AG04450 (cell line): ENCODE data around the gene LXN. TPM values are rescaled to one million over a fixed set of nuclear protein-coding genes. Genes with fewer than 3 reads are reported as not detected.

ENCODE experiments used
- CTCF ChIA-PET: fragments of 300-600, 350-600 bp; formaldehyde crosslinking; extraction: SDS; loops from one replicate; lab custom pipeline; 2022; ENCODE audit warnings: antibody characterized with exemption, inconsistent platforms; lab: Charles Lee
- POLR2A ChIA-PET: fragments of 350-600 bp; formaldehyde crosslinking; extraction: SDS; loops from one replicate; lab custom pipeline; 2021; ENCODE audit warnings: antibody characterized with exemption, inconsistent platforms; lab: Yijun Ruan, JAX
- DNase-seq: peaks from one replicate; pipeline ENCODE4 v3.0.0-alpha.2; 2011; ENCODE audit warnings: low read depth, low spot score
- H3K27ac ChIP-seq: one replicate; pipeline ENCODE4 v1.5.1; 2012; ENCODE audit warnings: low read depth, low read length, control low read depth
- H3K27me3 ChIP-seq: one replicate; pipeline ENCODE4 v1.6.0; 2012; ENCODE audit warnings: low read length; ENCODE audit not compliant: control insufficient read depth, insufficient read depth
- H3K4me3 ChIP-seq: 2 replicates; pipeline ENCODE4 v1.5.1; 2011; ENCODE audit warnings: mild to moderate bottlenecking, low read depth, low read length, control low read depth
- H3K9me3 ChIP-seq: 2 replicates; pipeline ENCODE4 v1.5.1; 2012; ENCODE audit warnings: low read length; ENCODE audit not compliant: control insufficient read depth, insufficient read depth
- polyA plus RNA-seq: library from polyadenylated mRNA; depleted of rRNA; stranded (reverse); fragments of >200 nt; gene quantifications from 2 replicates; pipeline ENCODE4 v1.2.3, GENCODE V29; 2011
- TF ChIP-seq, protein P1 (sequence below): IDR thresholded peaks from 2 replicates; pipeline ENCODE4 v1.5.1; 2011; ENCODE audit warnings: low read depth, low read length, control low read depth, inconsistent platforms

Gene LXN
- polyA plus RNA-seq, 1 experiment, result 347 TPM

GRCh38 chr3:158666416-158666815 is 6.0 kb downstream of the LXN start:
- POLR2A ChIA-PET, result no interaction called here
- no peak overlapping the region for H3K4me3 ChIP-seq
- CTCF ChIA-PET, result interaction anchor here (1.2 to 6.0 kb wide), 3 partner anchors 61 to 124 kb away, joined by 3 to 44 read pairs (median 6); no protein-coding TSS in a partner anchor
- TF ChIP-seq, protein P1, sequence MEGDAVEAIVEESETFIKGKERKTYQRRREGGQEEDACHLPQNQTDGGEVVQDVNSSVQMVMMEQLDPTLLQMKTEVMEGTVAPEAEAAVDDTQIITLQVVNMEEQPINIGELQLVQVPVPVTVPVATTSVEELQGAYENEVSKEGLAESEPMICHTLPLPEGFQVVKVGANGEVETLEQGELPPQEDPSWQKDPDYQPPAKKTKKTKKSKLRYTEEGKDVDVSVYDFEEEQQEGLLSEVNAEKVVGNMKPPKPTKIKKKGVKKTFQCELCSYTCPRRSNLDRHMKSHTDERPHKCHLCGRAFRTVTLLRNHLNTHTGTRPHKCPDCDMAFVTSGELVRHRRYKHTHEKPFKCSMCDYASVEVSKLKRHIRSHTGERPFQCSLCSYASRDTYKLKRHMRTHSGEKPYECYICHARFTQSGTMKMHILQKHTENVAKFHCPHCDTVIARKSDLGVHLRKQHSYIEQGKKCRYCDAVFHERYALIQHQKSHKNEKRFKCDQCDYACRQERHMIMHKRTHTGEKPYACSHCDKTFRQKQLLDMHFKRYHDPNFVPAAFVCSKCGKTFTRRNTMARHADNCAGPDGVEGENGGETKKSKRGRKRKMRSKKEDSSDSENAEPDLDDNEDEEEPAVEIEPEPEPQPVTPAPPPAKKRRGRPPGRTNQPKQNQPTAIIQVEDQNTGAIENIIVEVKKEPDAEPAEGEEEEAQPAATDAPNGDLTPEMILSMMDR, result no peak
- no peak for DNase-seq
- no peaks in the 10 kb centered on the region for H3K9me3 ChIP-seq
- H3K27ac ChIP-seq, result no peak overlapping the region
- no peaks in the 10 kb centered on the region for H3K27me3 ChIP-seq

DNA sequence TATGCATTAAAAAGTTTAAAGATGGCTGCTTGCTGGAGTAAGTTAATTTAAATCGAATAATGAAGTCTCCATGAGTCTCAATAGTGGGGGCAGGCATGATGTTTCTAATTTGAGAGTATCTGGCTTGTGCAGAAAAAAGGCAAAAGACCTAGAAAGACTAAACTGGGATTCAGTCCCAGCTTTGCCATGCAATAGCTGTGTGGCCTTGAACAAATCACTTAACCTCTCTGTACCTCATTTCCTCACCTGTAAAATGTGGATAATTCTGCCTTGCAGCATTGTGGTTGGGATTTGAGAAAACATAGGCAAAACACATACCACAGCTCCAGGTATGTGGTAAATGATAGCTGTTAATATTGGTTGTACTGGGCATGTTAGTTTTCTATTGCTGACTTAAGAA is 8.6 kb downstream of the LXN start:
- DNase-seq, result no peak
- H3K27me3 ChIP-seq, result no peaks in the 10 kb centered on the region
- H3K4me3 ChIP-seq, result no peak overlapping the region
- H3K9me3 ChIP-seq, result no peaks in the 10 kb centered on the region
- ChIA-PET POLR2A (no interaction called here), CTCF (interaction anchor here (0.6 to 6.5 kb wide), 4 partner anchors 6 to 128 kb away, joined by 3 to 85 read pairs (median 20); partner anchors contain the start of gene LXN)
- H3K27ac ChIP-seq, result no peak overlapping the region
- TF ChIP-seq, protein P1, result no peak

DNA sequence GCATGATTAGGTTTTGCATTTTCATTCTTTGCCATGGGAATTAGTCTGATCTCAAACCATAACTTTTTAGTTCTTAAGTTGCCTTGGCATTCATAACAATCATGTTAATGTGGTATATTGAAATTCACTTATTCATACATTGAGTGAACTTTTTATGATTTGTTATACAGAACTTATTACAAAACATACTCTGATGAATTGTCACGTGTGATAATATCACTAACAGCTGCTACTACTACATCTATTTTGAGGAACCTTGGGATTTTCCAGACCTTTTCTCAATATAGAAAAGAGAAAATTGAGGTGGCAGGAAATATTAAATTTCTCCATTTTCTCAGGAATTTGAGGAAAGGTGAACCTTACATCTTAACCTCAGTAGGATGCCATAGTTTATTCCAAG is 9.2 kb downstream of the LXN start:
- no peak overlapping the region for H3K27ac ChIP-seq
- H3K9me3 ChIP-seq, result no peaks in the 10 kb centered on the region
- TF ChIP-seq, protein P1, result no peak
- CTCF ChIA-PET, result interaction anchor here (1.2 to 6.5 kb wide), 5 partner anchors 7 to 597 kb away, joined by 4 to 85 read pairs (median 11); partner anchors contain the start of gene LXN
- no peak overlapping the region for H3K4me3 ChIP-seq
- H3K27me3 ChIP-seq, result no peaks in the 10 kb centered on the region
- POLR2A ChIA-PET, result no interaction called here
- DNase-seq, result no peak

GRCh38 chr3:158660711-158661110 is 11.7 kb downstream of the LXN start:
- DNase-seq, result no peak
- Histone ChIP-seq H3K27me3 (no peaks in the 10 kb centered on the region), H3K9me3 (no peaks in the 10 kb centered on the region), H3K27ac (no peak overlapping the region), H3K4me3 (no peak overlapping the region)
- POLR2A ChIA-PET, result interaction anchor here (0.7 kb wide), 1 partner anchor 131 kb away, joined by 3 read pairs; no protein-coding TSS in a partner anchor
- CTCF ChIA-PET, result interaction anchor here (0.6 to 6.5 kb wide), 16 partner anchors 10 to 599 kb away, joined by 3 to 268 read pairs (median 14); partner anchors contain the start of genes GFM1, LXN and MLF1
- TF ChIP-seq, protein P1, result no peak

DNA sequence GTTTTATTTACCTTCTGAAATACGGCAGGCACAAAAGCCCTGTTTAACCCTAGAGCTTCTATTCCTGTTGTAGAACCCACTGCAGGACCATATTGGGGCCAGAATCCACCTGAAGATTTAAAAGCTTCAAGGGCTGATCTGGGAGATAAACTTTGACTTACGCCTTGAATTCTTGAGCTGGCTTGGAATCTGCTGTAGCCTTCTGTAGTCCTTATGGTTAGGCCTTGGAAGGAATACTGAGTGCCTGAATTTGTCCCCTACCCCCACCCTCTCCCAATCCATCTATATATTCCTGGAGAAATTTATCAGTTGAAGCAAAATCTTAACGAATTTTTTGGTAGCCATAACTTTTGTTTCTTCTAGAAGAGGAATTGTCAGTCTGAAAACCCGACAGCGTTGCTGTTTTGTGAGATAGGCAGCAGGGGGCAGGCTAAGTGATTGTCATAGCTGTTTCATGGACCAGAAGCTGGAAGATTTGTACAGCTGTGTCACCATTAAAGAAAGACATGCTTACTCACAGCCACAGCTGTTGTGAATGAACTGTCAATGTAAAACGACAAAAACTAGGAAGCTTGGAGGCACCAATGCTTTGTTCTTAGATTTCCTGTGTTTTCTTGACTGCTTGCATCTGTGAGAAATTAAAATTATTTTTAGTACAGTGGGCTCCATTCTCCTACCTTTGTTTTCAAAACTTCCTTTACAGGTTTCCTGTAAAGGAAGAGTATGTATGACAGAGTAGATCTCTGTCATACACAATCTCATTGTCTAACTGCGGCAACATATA is 12.8 kb downstream of the LXN start:
- ChIA-PET CTCF (interaction anchor here (0.7 to 6.5 kb wide), 48 partner anchors 8 to 1056 kb away, joined by 3 to 268 read pairs (median 5); partner anchors contain the start of genes GFM1, LXN, MFSD1 and MLF1), POLR2A (interaction anchor here (0.5 to 1.3 kb wide), 3 partner anchors 15 to 130 kb away, joined by 3 to 10 read pairs (median 8); no protein-coding TSS in a partner anchor)
- Histone ChIP-seq H3K9me3 (no peaks in the 10 kb centered on the region), H3K27ac (no peak overlapping the region), H3K27me3 (no peaks in the 10 kb centered on the region), H3K4me3 (no peak overlapping the region)
- TF ChIP-seq, protein P1, result peak; percentile 76
- DNase-seq, result peak; percentile 55
